GM18858 (cell line): ENCODE results near the gene DNASE2B.
"Not testable (repeated sequence)": the region's sequence is repeated elsewhere in the genome, so short reads cannot be mapped to it uniquely, and the experiment has no call there.

Experiments
- ATAC-seq: cut with Tn5 transposase; IDR thresholded peaks from one replicate; pipeline ENCODE4 v1.9.1; 2021; ENCODE audit not compliant: unreplicated experiment

Gene DNASE2B

DNA sequence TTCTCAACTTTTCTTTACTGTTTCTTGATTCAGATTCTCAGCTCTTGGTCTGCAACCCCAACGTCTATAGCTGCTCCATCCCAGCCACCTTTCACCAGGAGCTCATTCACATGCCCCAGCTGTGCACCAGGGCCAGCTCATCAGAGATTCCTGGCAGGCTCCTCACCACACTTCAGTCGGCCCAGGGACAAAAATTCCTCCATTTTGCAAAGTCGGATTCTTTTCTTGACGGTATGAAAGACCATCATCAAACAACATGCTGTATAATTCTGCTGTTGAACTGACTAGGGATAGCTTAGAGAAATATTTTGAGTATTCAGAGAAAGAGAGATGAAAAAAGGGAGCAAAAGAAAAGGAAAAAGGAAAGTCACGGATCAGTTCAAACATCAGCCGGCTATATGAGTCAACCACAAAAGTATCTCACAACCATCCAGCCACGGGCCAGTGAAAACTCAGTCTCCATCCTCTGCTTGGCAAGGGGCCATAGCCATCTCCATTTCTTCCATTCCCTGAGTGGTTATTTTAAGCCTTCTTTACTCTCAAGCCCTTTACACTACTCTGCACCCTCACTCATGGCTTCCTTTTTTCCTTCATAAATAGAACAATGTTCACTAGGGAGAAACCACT is 14.1 kb downstream of the DNASE2B start:
- no peak for ATAC-seq

DNA sequence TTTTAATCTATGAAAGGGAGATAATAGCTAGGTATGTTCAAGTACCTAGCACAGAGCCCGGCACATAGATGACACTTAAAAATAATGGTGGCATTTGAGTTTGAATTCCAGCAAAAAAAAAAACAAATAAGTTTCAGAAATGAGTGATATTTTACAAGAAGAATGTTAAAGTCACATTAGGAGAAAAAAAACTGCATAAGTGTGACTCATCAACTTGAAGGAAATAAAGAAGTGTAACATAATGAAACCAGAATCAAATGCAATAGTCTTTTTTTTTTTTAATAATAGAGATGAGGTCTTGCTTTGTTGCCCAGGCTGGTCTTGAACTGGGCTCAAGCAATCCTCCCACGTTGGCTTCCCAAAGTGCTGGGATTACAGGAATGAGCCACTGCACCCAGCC is 17.1 kb downstream of the DNASE2B start:
- ATAC-seq = no peak

DNA sequence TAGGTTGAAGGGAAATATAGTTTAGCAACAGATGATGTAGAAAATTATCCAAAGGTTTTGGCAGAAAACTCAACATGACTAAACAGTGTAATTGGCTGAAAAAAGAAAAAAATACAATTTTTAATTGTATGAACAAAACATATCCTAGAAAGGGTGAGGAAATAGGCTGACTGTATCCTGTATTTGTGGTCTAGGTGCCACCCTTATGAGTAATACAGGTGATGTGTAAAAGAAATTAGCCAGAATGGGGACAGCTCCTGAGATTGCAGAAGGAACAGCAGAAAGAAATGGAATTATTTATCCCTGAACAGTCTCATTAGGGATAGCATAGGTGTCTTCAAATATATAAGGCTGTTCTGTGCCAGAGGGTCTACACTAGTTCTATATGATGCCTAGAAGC is 24.6 kb downstream of the DNASE2B start:
- no peak for ATAC-seq

DNA sequence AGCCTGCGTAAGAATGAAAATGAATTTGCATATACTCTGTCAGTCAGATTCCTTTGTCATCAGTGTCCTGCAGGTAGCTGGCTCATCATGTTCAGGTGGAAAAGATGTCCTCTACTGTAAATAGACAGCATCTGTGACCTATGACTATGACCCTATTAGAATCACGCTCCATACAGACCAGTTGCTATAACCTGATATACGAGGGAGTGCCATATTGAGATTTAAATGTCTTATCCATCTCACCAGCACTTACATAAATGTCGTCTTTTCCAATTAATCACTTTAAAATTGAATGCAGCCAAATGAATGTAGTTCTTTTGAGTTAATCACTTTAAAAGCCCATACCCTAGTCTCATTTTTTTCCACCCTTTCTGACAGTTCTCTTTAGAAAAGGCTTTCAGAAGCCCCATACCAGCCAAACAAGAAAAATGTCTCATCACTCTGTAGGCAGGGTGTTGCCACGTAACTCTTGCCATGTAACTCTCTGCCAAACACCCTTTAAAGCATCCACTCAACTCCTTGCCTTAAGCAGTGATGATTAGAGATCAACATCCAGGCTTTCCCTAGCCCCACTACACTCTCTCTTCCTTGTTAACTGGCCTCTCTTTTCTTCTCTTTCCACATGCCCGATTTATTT is 26.3 kb downstream of the DNASE2B start:
- ATAC-seq = no peak

DNA sequence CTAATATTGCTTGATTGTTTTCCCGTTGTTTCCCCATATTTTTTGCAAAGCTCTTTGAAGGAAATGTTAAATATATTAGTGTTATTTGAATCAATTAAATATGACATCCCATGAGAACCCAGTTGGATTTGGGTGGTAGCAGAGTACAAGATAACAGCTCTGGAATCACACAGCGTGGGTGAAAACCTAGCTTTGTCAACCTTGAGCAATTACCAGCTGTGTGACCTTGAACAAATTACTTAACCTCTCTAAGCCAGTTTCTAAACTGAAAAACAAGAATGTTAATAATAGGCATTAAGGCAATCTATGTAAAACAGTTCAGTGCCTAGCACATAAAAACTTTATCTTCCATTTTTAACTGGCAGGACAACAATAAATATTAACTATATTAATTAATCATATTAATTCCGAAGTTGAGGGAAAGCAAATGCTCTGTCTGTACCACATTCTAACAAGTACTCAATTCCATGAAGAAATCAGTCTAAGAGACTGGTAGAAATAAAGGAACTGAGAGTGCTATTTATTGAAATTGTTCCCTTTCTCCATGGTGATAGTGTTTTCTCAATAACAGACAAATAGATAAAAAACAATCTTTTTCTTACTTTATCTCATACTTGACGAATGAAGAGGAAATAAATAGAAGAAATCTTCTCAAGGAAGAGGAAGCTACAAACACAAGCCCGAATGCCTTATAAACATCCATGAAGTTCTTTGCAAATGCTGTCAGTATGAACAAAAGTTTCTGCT is 27.0 kb downstream of the DNASE2B start:
- no peak for ATAC-seq

DNA sequence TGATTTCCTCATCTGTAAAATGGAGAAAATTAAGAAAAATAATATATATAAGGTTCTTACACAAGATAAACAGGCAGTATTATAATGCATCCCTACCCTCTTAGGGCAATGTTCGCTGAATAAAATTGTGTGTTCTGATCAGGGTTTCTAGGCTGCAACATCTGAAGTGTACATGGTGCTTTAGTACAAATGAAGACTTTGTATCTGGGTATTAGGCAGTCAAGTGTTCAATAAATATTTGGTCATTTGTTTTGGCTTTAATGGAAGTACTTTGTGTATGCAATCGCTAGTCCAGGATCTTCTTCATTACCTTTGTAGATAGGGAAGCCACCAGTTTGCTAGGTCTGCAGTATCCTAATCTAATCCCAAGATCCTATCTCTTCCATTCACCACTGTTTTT is 28.1 kb downstream of the DNASE2B start:
- no peak for ATAC-seq

DNA sequence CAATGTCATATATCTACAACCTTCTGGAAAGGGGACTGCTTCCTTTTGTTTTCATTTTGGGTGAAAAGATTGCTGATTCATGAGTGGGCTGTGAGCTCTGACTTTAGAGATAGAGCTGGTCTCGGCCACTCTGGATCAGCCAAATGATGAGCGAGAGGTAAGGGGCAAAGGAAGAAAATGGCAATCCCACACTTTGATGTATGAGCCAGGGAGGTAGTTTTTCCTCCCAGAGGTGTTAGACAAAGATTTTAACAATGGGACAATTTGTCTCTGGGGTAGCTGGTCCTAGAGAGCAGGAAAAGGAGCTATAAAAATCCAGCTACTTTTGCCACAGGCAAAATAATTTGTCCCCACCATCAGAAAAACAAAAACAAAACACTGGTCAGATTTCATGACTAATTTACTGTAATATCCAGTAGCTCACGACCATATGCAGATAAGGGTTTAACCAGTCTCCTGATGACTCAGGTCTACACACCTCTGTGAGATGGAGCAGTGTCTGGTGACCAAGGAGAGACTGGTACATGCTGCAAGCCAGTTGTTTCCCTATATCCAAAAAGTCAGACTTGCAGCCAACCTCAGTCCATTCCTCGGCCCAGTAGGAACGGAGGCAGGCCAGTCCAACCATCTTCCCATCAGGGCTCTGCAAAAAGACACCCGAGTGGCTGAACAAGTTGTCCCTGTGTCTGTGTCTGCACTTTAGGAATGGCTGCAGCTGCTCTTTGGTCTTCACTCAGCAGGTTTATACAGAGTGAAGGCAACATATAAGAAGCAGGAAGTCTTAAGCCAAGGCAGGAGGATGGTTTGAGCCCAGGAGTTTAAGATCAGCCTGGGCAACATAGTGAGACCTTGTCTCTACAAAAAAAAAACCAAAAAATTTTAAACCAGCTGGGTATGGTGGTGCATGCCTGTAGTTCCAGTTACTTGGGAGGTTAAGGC is 29.2 kb downstream of the DNASE2B start:
- ATAC-seq = no peak

DNA sequence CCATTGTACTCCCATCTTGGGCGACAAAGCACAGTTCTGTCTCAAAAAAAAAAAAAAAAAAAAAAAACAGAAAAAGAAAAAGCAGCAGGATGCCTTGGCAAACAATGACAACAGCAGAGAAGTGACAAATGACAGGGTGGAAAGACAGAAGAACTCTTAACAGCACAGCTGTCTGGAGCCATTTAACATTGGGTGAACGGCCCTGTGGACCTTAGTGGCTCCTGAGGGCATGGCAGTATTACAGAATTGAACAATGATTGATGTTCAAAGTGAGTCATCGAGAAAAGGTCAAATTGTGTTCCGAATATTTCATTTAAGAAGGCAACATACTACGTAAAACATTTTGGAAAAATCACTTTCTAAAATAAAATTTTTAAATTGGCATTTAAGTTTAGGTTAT is 30.0 kb downstream of the DNASE2B start:
- no peak for ATAC-seq

DNA sequence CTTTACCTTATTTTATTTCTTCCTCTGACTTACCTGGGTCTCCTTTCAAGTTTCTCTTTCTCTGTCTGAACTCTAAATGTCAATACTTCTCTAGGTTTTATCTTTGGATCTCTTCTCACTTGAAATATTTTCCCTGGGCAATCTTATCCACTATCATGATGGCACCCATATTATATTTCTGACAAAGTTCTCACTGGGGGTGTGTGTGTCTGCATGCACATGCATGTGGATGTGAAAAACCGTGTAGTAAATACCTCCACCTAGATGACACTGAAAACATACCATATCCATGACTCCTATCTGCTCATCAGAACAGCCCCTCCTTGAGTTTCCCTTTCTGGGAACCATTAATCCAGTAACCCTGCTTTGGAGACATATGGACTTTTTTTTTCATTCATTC is 30.9 kb downstream of the DNASE2B start:
- no peak for ATAC-seq

DNA sequence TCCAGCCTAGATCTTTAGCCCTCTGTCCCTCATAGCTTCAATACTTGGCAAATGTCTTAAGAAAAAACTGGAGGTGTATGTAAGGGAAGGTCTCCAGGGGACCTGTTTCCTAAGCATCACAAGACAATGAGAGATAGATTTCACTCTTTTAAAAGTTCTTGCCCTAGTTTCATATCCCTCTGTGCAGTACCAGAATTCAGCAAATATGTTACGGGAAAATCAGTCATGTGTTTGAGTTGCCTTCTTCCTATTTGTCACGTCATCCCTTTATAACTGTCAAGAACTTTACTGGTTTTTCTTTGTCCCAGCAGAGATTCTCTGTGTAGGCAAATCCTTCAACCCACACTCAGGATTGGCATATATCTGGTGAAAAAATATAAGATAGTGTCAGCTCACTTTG is 32.3 kb downstream of the DNASE2B start:
- ATAC-seq = no peak

DNA sequence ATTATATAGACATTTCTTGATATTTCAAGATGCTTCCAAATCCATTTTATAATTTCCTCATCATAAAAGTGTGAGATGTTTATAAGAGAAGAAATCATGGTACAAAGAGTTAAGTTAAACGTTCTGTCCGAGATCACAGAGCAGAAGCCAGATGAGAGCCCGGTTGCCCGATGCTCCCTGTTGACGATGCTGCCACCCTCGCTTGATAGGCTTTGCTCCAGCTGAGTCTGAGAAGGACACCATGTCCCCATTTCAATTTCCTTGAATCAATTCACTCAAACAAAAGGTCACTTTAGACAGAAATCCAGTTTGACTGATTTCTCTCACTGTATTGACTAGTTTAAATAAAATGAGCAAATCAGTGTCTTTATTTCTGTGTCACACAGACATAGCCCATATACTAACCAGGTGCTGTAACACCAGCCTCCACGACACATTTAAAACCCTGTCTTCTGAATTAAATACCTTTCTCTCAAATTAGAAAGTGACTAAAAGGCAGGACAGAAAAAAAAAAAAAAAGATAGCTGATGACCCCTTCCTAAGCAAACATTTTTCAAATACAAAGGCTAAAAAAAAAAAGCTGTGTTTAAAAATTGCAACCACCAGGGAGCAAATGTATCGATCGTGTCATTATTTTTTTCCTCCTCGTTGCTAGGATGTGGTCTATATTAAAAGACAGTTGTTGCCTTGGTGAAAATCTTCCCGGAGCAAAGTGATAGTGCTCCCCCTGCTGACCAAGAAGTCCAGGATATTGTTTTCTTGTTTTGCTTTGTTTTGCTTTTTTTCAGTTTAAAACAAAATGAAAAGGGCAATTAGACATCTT is 35.2 kb downstream of the DNASE2B start:
- ATAC-seq = peak; percentile 39

DNA sequence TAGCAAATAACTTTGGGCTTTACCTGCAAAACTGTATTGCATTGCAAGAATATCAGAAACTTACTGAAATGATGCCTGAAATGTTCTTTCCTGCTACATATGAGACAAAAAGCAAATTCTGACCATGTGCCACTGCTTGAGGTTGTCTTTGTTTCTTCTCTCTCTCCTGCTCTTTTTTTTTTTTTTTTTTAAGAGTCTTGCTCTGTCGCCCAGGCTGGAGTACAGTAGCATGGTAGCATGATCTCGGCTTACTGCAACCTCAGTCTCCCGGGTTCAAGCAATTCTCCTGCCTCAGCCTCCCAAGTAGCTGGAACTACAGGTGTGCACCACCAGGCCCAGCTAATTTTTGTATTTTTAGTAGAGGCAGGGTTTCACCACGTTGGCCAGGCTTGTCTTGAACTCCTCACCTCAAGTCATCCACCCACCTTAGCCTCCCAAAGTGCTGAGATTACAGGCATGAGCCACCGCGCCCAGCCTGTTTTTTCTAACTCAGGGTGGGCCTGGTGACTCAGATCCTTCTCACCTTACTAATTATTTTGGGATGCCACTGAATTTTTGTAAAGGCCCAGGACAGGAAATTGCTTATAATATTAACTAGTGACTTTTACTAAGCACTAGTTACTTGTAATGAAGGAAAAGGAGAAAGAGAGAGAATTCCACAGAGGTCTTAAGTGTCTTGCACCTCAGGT is 35.9 kb downstream of the DNASE2B start:
- no peak for ATAC-seq

DNA sequence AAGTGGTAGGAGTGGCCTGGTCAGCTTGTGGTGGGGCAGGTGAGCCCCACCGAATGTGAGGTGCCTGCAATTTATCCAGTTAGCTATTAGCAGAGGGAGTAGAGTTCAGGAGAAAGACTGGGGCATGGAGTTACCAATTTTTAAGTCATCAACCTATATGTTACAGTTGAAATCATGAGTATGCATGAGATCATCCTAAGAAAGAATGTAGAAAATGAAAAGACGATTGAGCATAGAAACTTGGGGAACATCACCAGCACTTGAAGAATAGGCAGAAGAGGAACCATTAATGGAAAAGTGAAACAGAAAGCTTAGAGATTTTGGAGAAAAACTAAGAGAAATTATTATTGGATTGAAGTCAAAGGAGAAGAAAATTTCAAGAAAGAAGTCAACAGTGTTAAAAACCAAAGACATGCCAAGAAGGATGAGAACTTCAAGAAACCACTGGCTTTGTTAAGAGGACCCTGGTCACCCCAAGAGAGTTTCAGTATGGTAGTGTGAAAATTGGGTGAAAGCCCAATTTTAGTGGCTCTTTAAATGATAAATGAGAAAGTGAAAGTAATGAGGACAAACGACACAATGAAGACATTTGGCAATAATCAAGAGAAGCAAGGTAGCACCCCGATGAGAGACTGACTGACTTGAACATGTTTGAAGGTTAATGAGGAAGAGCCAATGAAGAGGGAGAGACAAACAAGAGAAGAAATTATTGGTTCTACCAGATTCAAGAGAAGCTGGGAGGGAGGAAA is 36.7 kb downstream of the DNASE2B start:
- peak; percentile 29 for ATAC-seq

DNA sequence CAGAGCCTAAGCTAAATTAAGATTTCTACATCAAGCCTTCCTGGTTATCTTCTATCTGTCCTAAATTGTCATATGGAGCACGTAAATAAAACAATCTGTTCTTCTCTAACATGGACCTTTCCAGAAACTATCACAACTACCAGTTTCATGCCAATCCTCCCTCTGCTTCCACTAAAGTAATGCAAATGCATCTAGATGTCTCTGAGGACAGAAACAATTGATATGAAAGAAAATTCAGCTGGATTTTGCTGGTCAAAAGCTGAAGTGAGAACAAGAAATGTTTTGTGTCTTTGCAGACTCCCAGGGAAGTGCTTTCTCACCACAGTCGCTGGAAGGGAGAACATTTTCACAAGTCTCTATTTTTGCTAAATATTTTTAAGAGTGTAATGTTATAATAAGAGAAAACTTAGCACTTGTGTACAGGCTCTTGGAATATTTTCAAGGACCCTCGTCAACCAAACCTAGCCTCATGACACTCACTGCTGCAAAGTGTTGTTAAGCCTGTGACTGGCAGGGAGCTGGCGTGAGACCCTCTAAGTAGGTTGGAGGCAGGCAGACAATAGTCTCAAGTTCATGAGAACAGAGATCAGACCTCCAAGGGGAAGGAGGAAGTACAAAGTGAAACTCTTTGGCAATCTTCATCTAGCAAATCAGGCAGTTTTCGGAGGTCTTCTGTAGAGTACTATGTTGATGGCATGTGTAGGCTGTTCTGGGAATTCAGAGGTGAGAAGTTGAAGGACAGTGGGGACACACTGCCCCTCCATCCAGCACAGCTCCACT is 38.8 kb downstream of the DNASE2B start:
- no peak for ATAC-seq

DNA sequence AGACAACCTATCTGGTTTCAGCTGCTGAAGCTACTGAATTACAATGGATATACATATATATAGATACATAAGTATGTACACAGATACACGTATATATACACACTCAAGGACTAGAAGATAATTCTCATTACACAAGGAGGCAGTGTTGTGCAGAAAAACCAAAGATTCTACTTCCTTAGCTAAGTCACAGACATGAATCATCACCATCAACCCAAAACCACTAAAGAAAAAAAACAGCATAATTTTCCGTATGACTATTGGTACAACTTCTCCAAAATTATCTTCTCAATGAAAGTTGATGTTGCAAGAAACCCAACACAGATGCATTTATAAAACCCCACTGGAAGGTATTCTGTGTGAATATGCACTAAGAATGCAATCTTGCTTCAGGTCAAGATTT is 44.0 kb downstream of the DNASE2B start:
- ATAC-seq = peak; percentile 96

DNA sequence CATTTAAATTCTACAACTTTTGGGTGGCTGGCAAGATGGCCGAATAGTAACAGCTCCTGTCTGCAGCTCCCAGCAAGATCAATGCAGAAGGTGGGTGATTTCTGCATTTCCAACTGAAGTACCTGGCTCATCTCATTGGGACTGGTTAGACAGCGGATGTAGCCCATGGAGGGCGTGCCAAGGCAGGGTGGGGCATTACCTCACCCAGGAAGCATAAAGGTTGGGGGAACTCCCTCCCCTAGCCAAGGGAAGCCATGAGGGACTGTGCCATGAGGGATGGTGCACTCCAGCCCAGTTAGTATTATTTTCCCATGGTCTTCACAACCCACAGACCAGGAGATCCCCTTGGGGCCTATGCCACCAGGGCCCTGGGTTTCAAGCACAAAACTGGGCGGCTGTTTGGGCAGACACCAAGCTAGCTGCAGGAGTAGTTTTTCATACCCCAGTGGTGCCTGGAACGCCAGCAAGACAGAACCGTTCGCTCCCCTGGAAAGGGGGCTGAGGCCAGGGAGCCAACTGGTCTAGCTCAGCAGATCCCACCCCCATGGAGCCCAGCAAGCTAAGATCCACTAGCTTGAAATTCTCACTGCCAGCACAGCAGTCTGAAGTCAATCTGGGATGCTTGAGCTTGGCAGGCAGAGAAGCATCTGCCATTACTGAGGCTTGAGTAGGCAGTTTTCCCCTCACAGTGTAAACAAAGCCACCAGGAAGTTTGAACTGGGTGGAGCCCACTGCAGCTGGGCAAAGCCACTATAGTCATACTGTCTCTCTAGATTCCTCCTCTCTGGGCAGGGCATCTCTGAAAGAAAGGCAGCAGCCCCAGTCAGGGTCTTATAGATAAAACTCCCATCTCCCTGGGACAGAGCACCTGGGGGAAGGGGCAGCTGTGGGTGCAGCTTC is 44.7 kb downstream of the DNASE2B start:
- not testable (repeated sequence) for ATAC-seq

DNA sequence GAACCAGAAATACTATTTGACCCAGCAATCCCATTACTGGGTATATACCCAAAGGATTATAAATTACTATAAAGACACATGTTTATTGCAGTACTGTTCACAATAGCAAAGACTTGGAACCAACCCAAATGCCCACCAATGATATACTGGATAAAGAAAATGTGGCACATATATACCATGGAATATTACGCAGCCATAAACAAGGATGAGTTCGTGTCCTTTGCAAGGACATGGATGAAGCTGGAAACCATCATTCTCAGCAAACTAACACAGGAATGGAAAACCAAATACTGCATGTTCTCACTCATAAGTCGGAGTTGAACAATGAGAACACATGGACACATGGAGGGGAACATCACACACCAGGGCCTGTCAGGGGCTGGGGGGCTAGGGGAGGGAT is 50.4 kb downstream of the DNASE2B start:
- not testable (repeated sequence) for ATAC-seq
